Measurements from ENCODE around the gene LARGE1.
A peak's percentile ranks its signal among the peaks of the same experiment; 100 is the strongest.

The LARGE1 gene

GRCh38 chr22:33898121-33898520 is 22.2 kb downstream of the LARGE1 start:
- Histone ChIP-seq H3K4me2 (ENCODE audit: low read length) (no peak overlapping the region), H3K27me3 (ENCODE audit: insufficient read depth, low read length) (no peaks in the 10 kb centered on the region; the same call in 1 of the 2 replicates), H3K4me1 (ENCODE audit: insufficient read depth, low read length, severe bottlenecking) (peaks cover 28% of the 10 kb centered on the region), H4K20me1 (ENCODE audit: insufficient read depth, low read length) (no peaks in the 10 kb centered on the region), H3K9ac (ENCODE audit: low read length) (no peak overlapping the region), H3K27ac (ENCODE audit: low read depth, low read length, poor library complexity, severe bottlenecking) (no peak overlapping the region), H3K36me3 (ENCODE audit: insufficient read depth, low read length) (no peaks in the 10 kb centered on the region; the same call in 1 of the 2 replicates), H3K4me3 (ENCODE audit: low read depth, low read length, poor library complexity, severe bottlenecking) (no peak overlapping the region), H3F3A (ENCODE audit: insufficient read depth, low read length) (no peaks in the 10 kb centered on the region), H3K9me3 (ENCODE audit: low read length) (no peaks in the 10 kb centered on the region), H3K79me2 (ENCODE audit: insufficient read depth, low read length) (no peaks in the 10 kb centered on the region), H2AFZ (ENCODE audit: low read length) (no peak overlapping the region), H3K9me2 (ENCODE audit: low read depth, low read length) (no peaks in the 10 kb centered on the region)
- TF ChIP-seq EZH2 (IDR thresholded peaks at IDR 0.05; ENCODE audit: borderline replicate concordance, low read length) (no peak), CTCF (IDR thresholded peaks at IDR 0.05; ENCODE audit: low read length) (no peak)

- Histone ChIP-seq H3K4me1 (ENCODE audit: insufficient read depth, low read length, severe bottlenecking) (peaks cover 28% of the 10 kb centered on the region), H3K9me3 (ENCODE audit: low read length) (no peaks in the 10 kb centered on the region), H3K4me3 (ENCODE audit: low read depth, low read length, poor library complexity, severe bottlenecking) (peak overlapping the region; percentile 2), H2AFZ (ENCODE audit: low read length) (no peak overlapping the region), H3K4me2 (ENCODE audit: low read length) (peak overlapping the region; percentile 33), H3F3A (ENCODE audit: insufficient read depth, low read length) (no peaks in the 10 kb centered on the region), H3K36me3 (ENCODE audit: insufficient read depth, low read length) (no peaks in the 10 kb centered on the region; the same call in 1 of the 2 replicates), H3K9ac (ENCODE audit: low read length) (no peak overlapping the region; the same call in 1 of the 2 replicates), H3K79me2 (ENCODE audit: insufficient read depth, low read length) (no peaks in the 10 kb centered on the region), H3K27ac (ENCODE audit: low read depth, low read length, poor library complexity, severe bottlenecking) (peak overlapping the region; percentile 71), H4K20me1 (ENCODE audit: insufficient read depth, low read length) (no peaks in the 10 kb centered on the region), H3K9me2 (ENCODE audit: low read depth, low read length) (no peaks in the 10 kb centered on the region), H3K27me3 (ENCODE audit: insufficient read depth, low read length) (no peaks in the 10 kb centered on the region; the same call in 1 of the 2 replicates)
- TF ChIP-seq EZH2 (IDR thresholded peaks at IDR 0.05; ENCODE audit: borderline replicate concordance, low read length) (no peak), CTCF (IDR thresholded peaks at IDR 0.05; ENCODE audit: low read length) (no peak)
These were observed 22.8 kb downstream of the LARGE1 start for GRCh38 chr22:33897448-33897835.

GRCh38 chr22:33896575-33897447 is 23.5 kb downstream of the LARGE1 start:
- Histone ChIP-seq H3K4me1 (ENCODE audit: insufficient read depth, low read length, severe bottlenecking) (peaks cover 28% of the 10 kb centered on the region), H3K9me2 (ENCODE audit: low read depth, low read length) (no peaks in the 10 kb centered on the region), H3K79me2 (ENCODE audit: insufficient read depth, low read length) (no peaks in the 10 kb centered on the region), H3K27me3 (ENCODE audit: insufficient read depth, low read length) (no peaks in the 10 kb centered on the region; the same call in 1 of the 2 replicates), H3K4me3 (ENCODE audit: low read depth, low read length, poor library complexity, severe bottlenecking) (peak overlapping the region; percentile 2), H2AFZ (ENCODE audit: low read length) (no peak overlapping the region), H4K20me1 (ENCODE audit: insufficient read depth, low read length) (no peaks in the 10 kb centered on the region), H3K27ac (ENCODE audit: low read depth, low read length, poor library complexity, severe bottlenecking) (peak overlapping the region; percentile 71), H3K36me3 (ENCODE audit: insufficient read depth, low read length) (no peaks in the 10 kb centered on the region; the same call in 1 of the 2 replicates), H3F3A (ENCODE audit: insufficient read depth, low read length) (no peaks in the 10 kb centered on the region), H3K9me3 (ENCODE audit: low read length) (no peaks in the 10 kb centered on the region), H3K4me2 (ENCODE audit: low read length) (peak overlapping the region; percentile 33), H3K9ac (ENCODE audit: low read length) (no peak overlapping the region; the same call in 1 of the 2 replicates)
- TF ChIP-seq EZH2 (IDR thresholded peaks at IDR 0.05; ENCODE audit: borderline replicate concordance, low read length) (no peak), CTCF (IDR thresholded peaks at IDR 0.05; ENCODE audit: low read length) (no peak)
